Fibroblast of lung (primary cell): ENCODE data around the gene BRD2.

Experiments
- CTCF ChIP-seq, 2 donors: IDR thresholded peaks in 1 of 2; conservative IDR thresholded peaks in 1 of 2; 1 replicate in 1 of 2; 2 replicates in 1 of 2; pipeline ENCODE4 v1.5.1; 2011 to 2012; ENCODE audit warnings: low read length in 2 of 2, control low read depth in 1 of 2, inconsistent platforms in 1 of 2, low read depth in 1 of 2, mild to moderate bottlenecking in 1 of 2
- EZH2 ChIP-seq: IDR thresholded peaks from 2 replicates; pipeline ENCODE4 v1.5.1; 2012; ENCODE audit warnings: low read length, control low read depth, mild to moderate bottlenecking; ENCODE audit errors: missing control alignments

- TF ChIP-seq CTCF (conservative IDR thresholded peaks at IDR 0.05 in 1 of 2, IDR thresholded peaks at IDR 0.05 in 1 of 2; ENCODE audit: low read depth in 1 of 2, low read length in 2 of 2), result no peak
- TF ChIP-seq EZH2, result peak; percentile 45
These were observed 45.2 kb downstream of the BRD2 start for GRCh38 chr6:33013608-33014007.
